GM19035 (cell line): ENCODE results near the gene PDE10A.

Experiments used
- ATAC-seq: cut with Tn5 transposase; IDR thresholded peaks from one replicate; pipeline ENCODE4 v1.9.1; 2021; ENCODE audit not compliant: unreplicated experiment

The PDE10A gene

DNA sequence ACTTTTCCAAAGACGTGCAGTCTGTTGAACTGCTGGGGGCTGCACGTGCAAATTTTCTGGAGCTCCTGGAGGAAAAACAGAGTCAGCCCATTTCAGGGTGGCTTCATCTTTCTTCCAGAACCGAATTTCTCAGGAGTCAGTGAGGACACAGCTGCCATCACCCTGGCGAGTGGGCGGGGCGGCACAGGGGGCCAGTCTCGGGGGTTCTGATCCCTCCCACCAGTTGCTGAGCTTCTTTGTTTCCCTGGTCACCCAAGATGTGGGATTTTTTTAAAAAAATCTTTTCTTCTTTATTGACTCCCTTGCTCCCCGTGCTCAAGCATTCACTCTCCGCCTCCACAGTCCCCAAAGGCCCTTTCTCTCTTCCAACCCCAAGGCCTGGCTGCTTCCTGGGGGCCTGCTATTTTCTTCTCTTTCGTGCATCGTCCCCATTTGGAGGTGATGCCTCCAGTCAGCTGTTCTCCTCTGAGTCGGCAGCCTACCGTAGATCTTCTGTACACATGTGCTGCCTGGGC, 362.6 kb downstream of the PDE10A start:
- no peak for ATAC-seq

DNA sequence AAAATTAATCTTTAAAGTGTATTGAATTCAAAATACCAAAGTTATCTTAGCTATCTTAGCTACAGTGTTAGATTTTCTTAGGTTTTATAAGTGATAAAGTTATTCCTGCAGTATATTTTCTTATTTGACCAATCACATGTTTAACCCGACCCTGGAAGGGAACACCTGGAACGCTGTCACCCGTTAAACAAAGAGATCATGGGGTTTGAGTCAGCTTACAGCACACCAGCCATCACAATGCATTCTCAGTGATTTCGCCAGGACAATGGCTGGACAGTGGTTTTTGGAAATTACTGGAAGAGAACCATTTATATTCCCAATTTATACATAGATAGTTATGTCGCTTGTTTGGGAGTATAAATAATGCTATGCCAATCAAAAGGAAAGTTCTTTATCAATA, 364.2 kb downstream of the PDE10A start:
- no peak for ATAC-seq

DNA sequence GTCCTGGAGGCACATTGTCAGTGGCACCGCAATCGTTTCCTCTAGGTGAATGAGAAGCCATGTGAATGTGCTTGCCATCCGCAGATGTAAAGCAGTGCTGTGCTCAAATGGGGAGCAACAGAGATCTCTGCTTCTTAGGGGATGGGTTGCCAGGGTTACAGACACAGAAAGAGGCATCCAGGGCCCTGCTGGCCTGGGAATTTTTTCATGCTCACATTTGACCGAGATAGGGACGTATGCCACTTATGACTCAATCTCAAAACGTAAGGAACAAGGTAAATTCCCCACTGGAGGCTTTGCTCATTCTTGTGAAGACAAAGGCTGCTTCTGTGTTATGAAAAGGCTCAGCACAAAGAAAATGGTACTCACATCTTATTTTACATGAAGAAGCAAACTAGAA, 364.6 kb downstream of the PDE10A start:
- no peak for ATAC-seq

DNA sequence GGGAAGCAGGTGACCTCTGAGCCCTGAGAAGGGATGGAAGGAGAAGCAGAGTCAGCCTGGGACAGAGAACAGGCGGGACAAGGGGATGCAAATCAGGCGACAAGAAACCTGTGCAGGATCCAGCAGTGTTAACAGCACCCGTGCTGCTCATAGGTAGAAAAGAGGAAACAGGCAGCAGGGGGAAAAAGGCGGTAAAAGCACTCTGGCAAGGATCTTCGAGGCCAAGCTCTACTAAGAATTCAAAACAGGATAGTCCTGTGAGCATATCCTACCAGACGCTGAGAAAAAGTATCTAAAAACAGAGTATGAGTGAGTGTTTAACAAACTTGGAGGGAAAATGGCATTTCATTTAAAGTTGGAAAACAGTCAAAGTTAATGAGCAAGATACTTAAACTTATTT, 370.4 kb downstream of the PDE10A start:
- ATAC-seq, result no peak
